IPS-18a (cell line): ENCODE data around the gene DRC1.
A peak's percentile ranks its signal among the peaks of the same experiment; 100 is the strongest.

Experiments
- H3K27ac ChIP-seq: one replicate; pipeline ENCODE4 v1.5.1; 2013; ENCODE audit warnings: low read length
- H3K27me3 ChIP-seq: one replicate; pipeline ENCODE4 v1.6.1; 2013; ENCODE audit warnings: mild to moderate bottlenecking, low read length; ENCODE audit not compliant: control insufficient read depth, insufficient read depth
- H3K36me3 ChIP-seq: one replicate; pipeline ENCODE4 v1.6.1; 2013; ENCODE audit warnings: low read depth, low read length; ENCODE audit not compliant: control insufficient read depth
- H3K4me1 ChIP-seq: one replicate; pipeline ENCODE4 v1.6.1; 2013; ENCODE audit warnings: low read depth, low read length; ENCODE audit not compliant: control insufficient read depth
- H3K4me3 ChIP-seq: one replicate; pipeline ENCODE4 v1.5.1; 2013; ENCODE audit warnings: low read length
- H3K9ac ChIP-seq: one replicate; pipeline ENCODE4 v1.6.1; 2013; ENCODE audit warnings: mild to moderate bottlenecking, low read length, moderate library complexity
- H3K9me3 ChIP-seq: one replicate; pipeline ENCODE4 v1.6.1; 2013; ENCODE audit warnings: low read depth, low read length; ENCODE audit not compliant: control insufficient read depth

DRC1 gene

DNA sequence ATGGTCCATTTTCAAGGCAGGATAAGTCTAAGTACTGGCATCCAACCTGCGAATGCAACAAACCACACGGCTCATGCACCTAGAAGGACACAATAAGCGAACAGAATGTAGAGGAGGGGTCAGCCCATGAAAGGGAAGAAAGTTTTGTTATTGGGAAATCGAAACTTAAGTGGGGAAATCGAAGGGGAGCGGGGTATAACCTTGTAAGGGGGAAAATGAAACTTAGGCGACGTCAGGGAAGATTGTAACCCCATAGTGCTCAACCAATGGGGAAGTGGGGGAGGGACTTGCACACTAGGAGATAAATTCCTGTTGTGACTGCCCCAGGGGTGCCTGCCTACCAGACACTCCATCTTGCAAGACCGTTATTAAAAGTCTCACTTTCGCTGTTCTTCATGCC, 91.8 kb downstream of the DRC1 start:
- no peaks in the 10 kb centered on the region for H3K27me3 ChIP-seq

DNA sequence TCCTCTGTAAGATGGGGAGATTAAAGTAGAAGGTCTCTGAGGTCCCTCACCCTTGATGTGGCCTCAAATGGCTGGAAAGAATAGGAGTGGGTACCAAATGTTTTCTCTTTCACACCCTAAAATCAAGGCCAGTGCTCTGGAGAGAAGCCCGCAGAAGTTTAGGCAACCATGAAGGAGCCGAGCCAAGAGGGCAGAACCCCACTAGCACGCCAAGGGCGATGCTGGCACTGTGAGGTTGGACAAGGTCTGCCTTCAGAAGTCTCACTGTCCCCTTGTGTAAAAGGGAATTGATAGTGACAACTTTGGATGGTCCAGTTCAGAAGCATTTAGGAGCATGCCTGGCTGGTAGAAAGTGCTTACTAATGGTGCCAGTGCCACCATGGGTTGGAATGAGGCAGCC, 92.5 kb downstream of the DRC1 start:
- Histone ChIP-seq H3K36me3 (no peaks in the 10 kb centered on the region), H3K9ac (no peak overlapping the region), H3K27ac (no peak overlapping the region), H3K4me1 (peaks cover 8% of the 10 kb centered on the region), H3K9me3 (no peaks in the 10 kb centered on the region), H3K4me3 (no peak overlapping the region), H3K27me3 (no peaks in the 10 kb centered on the region)

More for the DNA sequence above, 91.8 kb downstream of the DRC1 start:
- Histone ChIP-seq H3K4me1 (peaks cover 8% of the 10 kb centered on the region), H3K27ac (no peak overlapping the region), H3K4me3 (no peak overlapping the region), H3K9me3 (no peaks in the 10 kb centered on the region), H3K9ac (no peak overlapping the region), H3K36me3 (no peaks in the 10 kb centered on the region)

DNA sequence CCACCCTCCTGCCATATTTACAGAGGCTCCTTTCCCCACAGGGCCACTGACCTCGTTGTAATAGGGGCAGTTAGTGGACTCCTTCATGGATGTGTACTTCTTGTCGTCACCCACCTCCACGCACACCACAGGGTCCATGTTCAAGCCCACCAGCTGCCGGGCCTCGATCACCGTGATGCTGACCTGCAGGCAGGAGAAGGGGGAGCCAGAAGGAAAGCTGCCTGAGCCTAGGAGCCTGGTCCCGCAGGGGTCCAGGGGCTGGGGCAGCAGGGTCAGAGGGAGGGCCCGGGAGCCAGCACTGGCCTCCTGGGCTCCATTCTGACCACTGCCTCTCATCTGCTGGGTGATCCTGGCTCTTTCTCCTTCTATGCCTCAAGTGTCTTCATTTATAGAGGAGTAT, 93.2 kb downstream of the DRC1 start:
- H3K4me1 ChIP-seq = peaks cover 8% of the 10 kb centered on the region
- no peak overlapping the region for H3K4me3 ChIP-seq
- no peaks in the 10 kb centered on the region for H3K36me3 ChIP-seq
- no peak overlapping the region for H3K27ac ChIP-seq
- H3K9me3 ChIP-seq = no peaks in the 10 kb centered on the region
- H3K9ac ChIP-seq = no peak overlapping the region
- no peaks in the 10 kb centered on the region for H3K27me3 ChIP-seq

DNA sequence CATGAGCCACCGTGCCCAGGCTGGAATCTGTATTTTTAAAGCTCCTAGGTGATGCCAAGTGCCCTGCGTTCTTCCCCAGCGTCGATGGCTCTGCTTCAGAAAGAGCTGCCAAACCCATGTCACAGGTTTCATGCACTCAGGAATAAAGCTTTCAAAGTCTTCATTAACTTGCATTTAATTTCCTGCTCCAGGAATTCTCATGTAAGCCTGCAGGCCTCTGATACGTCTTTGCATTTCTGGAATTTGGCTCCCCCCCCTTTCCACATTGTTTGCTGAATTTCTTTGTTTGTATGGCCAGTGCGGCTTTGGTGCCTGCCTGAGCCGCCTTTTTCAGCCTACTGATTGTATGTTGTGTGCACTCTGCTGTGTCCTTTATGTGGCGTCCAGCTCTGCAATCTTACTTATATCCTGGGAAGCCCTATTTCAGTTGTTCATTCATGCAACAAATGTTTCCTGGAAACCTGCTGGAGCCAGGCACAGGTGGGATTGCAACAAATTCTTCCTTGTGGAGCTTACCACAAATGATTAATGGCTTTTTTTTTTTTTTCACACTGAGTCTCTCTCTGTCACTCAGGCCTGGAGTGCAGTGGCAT, 94.1 kb downstream of the DRC1 start:
- no peaks in the 10 kb centered on the region for H3K36me3 ChIP-seq
- no peak overlapping the region for H3K27ac ChIP-seq
- H3K9me3 ChIP-seq = no peaks in the 10 kb centered on the region
- H3K9ac ChIP-seq = no peak overlapping the region
- no peak overlapping the region for H3K4me3 ChIP-seq
- peaks cover 8% of the 10 kb centered on the region for H3K4me1 ChIP-seq
- H3K27me3 ChIP-seq = no peaks in the 10 kb centered on the region

DNA sequence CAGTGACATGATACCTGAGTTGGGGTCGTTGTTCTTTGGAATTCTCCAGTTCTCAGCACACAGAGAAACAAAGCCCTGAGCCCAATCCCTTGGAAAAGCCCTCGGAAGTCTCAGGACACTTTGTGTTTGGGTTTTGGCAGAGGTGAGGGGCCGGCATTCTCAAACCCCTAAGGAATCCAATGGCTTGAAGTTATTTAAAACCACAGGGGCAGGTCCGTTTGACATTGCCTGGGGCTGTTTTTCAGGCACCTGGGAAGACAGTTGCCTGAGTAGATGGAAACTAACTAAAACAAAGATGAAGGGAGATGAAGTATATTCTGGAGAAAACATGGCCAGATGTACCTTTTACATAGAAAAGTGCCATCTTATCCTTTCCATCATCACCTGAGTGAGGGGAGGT, 98.7 kb downstream of the DRC1 start:
- H3K4me3 ChIP-seq = no peak overlapping the region
- no peak overlapping the region for H3K9ac ChIP-seq
- H3K36me3 ChIP-seq = no peaks in the 10 kb centered on the region
- H3K4me1 ChIP-seq = peaks cover 8% of the 10 kb centered on the region
- no peaks in the 10 kb centered on the region for H3K9me3 ChIP-seq
- H3K27me3 ChIP-seq = peaks cover 12% of the 10 kb centered on the region
- no peak overlapping the region for H3K27ac ChIP-seq

DNA sequence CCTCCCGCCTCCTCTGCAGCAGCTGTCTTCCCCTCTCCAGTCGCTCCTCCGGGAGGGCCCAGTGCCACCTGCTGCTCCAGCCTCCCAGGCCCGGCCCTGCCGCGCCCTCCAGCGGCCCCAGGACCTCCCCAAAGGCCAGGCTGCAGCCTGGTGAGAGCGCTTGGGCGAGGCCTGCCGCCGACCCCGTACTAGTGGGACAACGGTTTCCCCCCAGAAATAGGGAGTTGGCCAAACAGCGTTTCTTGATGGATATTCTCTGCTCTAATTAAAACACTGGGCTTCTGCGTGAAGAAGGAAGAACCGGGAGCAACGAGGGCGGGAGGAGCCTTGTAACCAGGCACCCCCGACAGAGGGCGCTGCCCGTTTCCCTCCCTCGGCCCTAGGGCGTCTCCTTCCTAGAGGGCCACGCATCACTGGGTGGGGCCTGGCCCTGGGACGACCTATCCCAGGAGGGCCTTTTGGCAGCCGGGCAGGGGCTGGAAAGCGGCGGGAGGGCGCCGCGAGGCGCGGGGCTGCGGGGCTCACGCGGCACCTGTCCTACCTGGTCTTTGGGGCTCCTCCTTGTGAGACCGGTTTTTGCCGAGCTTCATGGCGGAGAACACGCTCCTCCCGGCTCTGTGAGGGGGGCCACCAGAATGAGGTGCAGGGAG, 101.6 kb downstream of the DRC1 start:
- Histone ChIP-seq H3K27me3 (peaks cover 12% of the 10 kb centered on the region), H3K9ac (peak overlapping the region; percentile 36), H3K27ac (no peak overlapping the region)

DNA sequence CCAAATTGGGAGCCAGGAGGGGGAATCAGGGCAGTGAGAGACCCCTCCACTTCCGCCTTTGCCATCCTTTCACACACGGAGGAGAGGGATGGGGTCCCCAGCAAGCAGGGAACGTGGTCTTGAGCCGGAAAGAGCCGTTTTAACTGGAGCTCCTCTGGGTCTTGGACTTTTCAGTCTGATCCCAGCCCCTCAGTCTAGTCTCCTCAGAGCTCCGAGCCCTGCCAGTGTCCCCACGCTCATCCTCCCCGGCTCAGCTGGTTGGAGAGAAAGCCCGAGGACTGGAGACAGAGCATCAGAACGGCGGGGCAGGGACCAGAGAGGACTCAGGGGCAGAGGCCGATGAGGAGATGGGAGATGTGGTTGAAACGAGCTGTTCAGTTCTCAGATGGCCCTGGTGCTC, 102.3 kb downstream of the DRC1 start:
- H3K27ac ChIP-seq = no peak overlapping the region
- H3K36me3 ChIP-seq = no peaks in the 10 kb centered on the region
- H3K4me1 ChIP-seq = no peaks in the 10 kb centered on the region
- H3K9ac ChIP-seq = peak overlapping the region; percentile 36
- peaks cover 12% of the 10 kb centered on the region for H3K27me3 ChIP-seq
- peak overlapping the region; percentile 62 for H3K4me3 ChIP-seq
- no peaks in the 10 kb centered on the region for H3K9me3 ChIP-seq

More for the DNA sequence above, 101.6 kb downstream of the DRC1 start:
- no peaks in the 10 kb centered on the region for H3K36me3 ChIP-seq
- H3K4me1 ChIP-seq = no peaks in the 10 kb centered on the region
- peak overlapping the region; percentile 62 for H3K4me3 ChIP-seq
- no peaks in the 10 kb centered on the region for H3K9me3 ChIP-seq

DNA sequence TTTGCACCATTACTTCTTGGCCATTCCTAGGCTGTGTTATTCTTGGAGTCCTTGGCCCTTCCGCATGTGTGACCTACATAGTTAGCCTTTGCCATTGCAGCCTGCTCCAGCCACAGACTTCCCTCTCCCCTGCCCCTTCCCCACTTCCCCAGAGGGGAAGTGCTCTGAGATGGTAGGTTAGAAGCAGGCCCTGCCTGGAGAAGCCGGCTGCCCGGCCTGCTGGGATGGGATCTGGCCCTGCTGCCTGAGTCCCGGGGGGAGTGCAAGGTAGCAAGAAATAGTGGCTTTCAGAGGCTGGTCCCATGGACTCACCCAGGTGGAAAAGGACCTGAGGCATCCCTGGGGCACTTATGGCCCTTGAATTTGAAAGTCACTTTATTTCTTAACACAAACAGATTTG, 104.6 kb downstream of the DRC1 start:
- Histone ChIP-seq H3K9me3 (no peaks in the 10 kb centered on the region), H3K27ac (no peak overlapping the region), H3K4me3 (no peak overlapping the region), H3K36me3 (no peaks in the 10 kb centered on the region), H3K27me3 (peaks cover 12% of the 10 kb centered on the region), H3K9ac (no peak overlapping the region), H3K4me1 (no peaks in the 10 kb centered on the region)
